ENCODE data around the gene VOPP1. TPM values are rescaled to one million over a fixed set of nuclear protein-coding genes. Genes with fewer than 3 reads are reported as not detected.

Gene VOPP1
- total RNA-seq, 1 experiment from 2014 or later: 30.3 TPM

DNA sequence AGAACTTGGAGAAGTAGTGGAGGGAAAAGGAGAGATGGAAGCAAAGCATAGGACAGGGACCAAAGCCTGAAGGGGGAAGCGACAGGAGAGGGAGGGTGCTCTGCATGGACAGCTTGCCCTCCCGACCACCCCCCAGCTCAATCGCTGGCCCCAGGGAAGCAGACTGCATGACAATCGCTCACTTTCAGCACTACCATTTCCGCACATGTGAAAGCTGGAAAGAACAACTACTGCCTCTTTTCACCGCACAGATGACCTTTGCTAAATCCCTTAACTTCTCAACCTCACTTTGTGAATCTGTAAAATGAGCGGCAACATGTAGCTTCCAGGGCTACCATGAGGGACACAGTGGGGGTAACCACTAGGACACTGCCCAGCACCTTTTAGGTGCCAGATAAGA, 17.1 kb downstream of the VOPP1 start:
- Histone ChIP-seq H3K9me3 (ENCODE audit: control insufficient read depth in 1 of 2, insufficient read depth in 1 of 2, low read depth in 1 of 2, low read length in 2 of 2) (no peaks in the 10 kb centered on the region), H3K4me3 (replicated peaks in 1 of 2; ENCODE audit: low read depth in 1 of 2, low read length in 2 of 2) (no peak overlapping the region), H3K27ac (ENCODE audit: low read depth, low read length) (no peak overlapping the region), H3K36me3 (ENCODE audit: control insufficient read depth in 1 of 2, insufficient read depth in 2 of 2, low read length in 2 of 2) (no peaks in the 10 kb centered on the region), H3K9ac (ENCODE audit: low read length) (no peak overlapping the region), H3K79me2 (ENCODE audit: insufficient read depth, low read length) (peaks cover 17% of the 10 kb centered on the region; the same call in 1 of the 2 replicates), H3K4me1 (ENCODE audit: control insufficient read depth in 1 of 2, insufficient read depth in 2 of 2, low read length in 2 of 2) (peaks cover 6 to 20% of the 10 kb centered on the region in 2 experiments; a peak in 3 of 4 replicates), H3K9me2 (ENCODE audit: insufficient read depth) (no peaks in the 10 kb centered on the region), H4K20me1 (ENCODE audit: insufficient read depth) (no peaks in the 10 kb centered on the region), H3K4me2 (ENCODE audit: low read length) (no peak overlapping the region), H3K27me3 (ENCODE audit: insufficient read depth, low read length) (no peaks in the 10 kb centered on the region), H2AFZ (ENCODE audit: low read depth, low read length, poor library complexity, severe bottlenecking) (no peak overlapping the region)
- no peak for ATAC-seq
- CTCF ChIA-PET: no interaction called here
- no peak for DNase-seq (ENCODE audit: low read depth, low spot score)
- no TSS peak for BruUV-seq (replicated peaks)
- intact Hi-C loops (cut with micrococcal nuclease): no loop called here
- POLR2A ChIA-PET: no interaction called here
- TF ChIP-seq, protein P1, sequence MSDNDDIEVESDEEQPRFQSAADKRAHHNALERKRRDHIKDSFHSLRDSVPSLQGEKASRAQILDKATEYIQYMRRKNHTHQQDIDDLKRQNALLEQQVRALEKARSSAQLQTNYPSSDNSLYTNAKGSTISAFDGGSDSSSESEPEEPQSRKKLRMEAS (IDR thresholded peaks at IDR 0.05): no peak
- TF ChIP-seq ZFX (IDR thresholded peaks at IDR 0.05): no peak
- TF ChIP-seq EZH2 (IDR thresholded peaks at IDR 0.05): no peak
- TF ChIP-seq ELF1 (IDR thresholded peaks at IDR 0.05; ENCODE audit: borderline replicate concordance, low read depth): no peak
- TF ChIP-seq, protein P2, sequence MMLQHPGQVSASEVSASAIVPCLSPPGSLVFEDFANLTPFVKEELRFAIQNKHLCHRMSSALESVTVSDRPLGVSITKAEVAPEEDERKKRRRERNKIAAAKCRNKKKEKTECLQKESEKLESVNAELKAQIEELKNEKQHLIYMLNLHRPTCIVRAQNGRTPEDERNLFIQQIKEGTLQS (IDR thresholded peaks at IDR 0.05): no peak
- RAD21 ChIA-PET (ENCODE audit: low non-redundant PET in 1 of 2, low total read pairs in 2 of 2, uncharacterized antibody in 2 of 2, unreplicated experiment in 2 of 2): no interaction called here

DNA sequence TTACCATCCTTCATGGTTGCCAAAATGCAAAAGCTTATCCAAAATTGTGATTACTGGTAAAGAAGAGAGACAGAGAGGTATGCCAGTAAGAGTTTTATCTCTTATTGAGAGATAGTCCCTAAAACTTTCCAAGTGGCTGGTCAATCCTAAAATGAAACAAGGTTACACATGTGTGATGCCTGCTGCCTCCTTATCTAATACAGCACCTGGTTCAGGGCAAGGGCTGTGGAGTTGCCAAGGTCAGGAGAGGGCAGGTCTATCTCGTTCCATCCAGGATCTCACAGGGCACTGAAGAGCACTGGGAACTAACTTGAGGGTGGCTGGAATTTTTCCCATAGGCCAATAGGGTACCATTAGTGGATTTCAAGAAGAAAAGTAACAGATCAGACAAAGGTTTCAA, 18.3 kb downstream of the VOPP1 start:
- ATAC-seq (no peak), DNase-seq (ENCODE audit: low read depth, low spot score) (no peak)
- intact Hi-C loops (cut with micrococcal nuclease): no loop called here
- Histone ChIP-seq H3K4me3 (replicated peaks in 1 of 2; ENCODE audit: low read depth in 1 of 2, low read length in 2 of 2) (no peak overlapping the region), H3K9me2 (ENCODE audit: insufficient read depth) (no peaks in the 10 kb centered on the region), H3K36me3 (ENCODE audit: control insufficient read depth in 1 of 2, insufficient read depth in 2 of 2, low read length in 2 of 2) (no peaks in the 10 kb centered on the region), H3K27me3 (ENCODE audit: insufficient read depth, low read length) (no peaks in the 10 kb centered on the region), H4K20me1 (ENCODE audit: insufficient read depth) (no peaks in the 10 kb centered on the region), H3K27ac (ENCODE audit: low read depth, low read length) (no peak overlapping the region), H3K4me2 (ENCODE audit: low read length) (no peak overlapping the region), H3K9ac (ENCODE audit: low read length) (no peak overlapping the region), H3K4me1 (ENCODE audit: control insufficient read depth in 1 of 2, insufficient read depth in 2 of 2, low read length in 2 of 2) (peaks cover 9 to 25% of the 10 kb centered on the region in 2 experiments; a peak in 3 of 4 replicates), H2AFZ (ENCODE audit: low read depth, low read length, poor library complexity, severe bottlenecking) (no peak overlapping the region), H3K79me2 (ENCODE audit: insufficient read depth, low read length) (peaks cover 20% of the 10 kb centered on the region; the same call in 1 of the 2 replicates), H3K9me3 (ENCODE audit: control insufficient read depth in 1 of 2, insufficient read depth in 1 of 2, low read depth in 1 of 2, low read length in 2 of 2) (no peaks in the 10 kb centered on the region)
- CTCF ChIA-PET: no interaction called here
- RAD21 ChIA-PET (ENCODE audit: low non-redundant PET in 1 of 2, low total read pairs in 2 of 2, uncharacterized antibody in 2 of 2, unreplicated experiment in 2 of 2): no interaction called here
- POLR2A ChIA-PET: no interaction called here
- BruUV-seq (replicated peaks): no TSS peak
- TF ChIP-seq SIN3A (IDR thresholded peaks at IDR 0.05; ENCODE audit: low read depth) (no peak), ZFX (IDR thresholded peaks at IDR 0.05) (no peak), EGR1 (IDR thresholded peaks at IDR 0.05; ENCODE audit: low read depth) (no peak), TCF7L2 (IDR thresholded peaks at IDR 0.05; ENCODE audit: borderline replicate concordance, extremely low read depth, insufficient read depth, insufficient read length) (no peak), POLR2A (IDR thresholded peaks at IDR 0.05; ENCODE audit: borderline replicate concordance, extremely low read depth, insufficient read depth, insufficient read length) (no peak), YY1 (IDR thresholded peaks at IDR 0.05; ENCODE audit: extremely low read depth, insufficient replicate concordance, low read depth, low read length) (no peak), CBX3 (IDR thresholded peaks at IDR 0.05; ENCODE audit: low read depth) (no peak), RAD21 (IDR thresholded peaks at IDR 0.05; ENCODE audit: low read depth) (no peak), CEBPB (IDR thresholded peaks at IDR 0.05; ENCODE audit: low read depth) (no peak), SRF (IDR thresholded peaks at IDR 0.05; ENCODE audit: low read depth) (no peak)
- TF ChIP-seq, protein P3, sequence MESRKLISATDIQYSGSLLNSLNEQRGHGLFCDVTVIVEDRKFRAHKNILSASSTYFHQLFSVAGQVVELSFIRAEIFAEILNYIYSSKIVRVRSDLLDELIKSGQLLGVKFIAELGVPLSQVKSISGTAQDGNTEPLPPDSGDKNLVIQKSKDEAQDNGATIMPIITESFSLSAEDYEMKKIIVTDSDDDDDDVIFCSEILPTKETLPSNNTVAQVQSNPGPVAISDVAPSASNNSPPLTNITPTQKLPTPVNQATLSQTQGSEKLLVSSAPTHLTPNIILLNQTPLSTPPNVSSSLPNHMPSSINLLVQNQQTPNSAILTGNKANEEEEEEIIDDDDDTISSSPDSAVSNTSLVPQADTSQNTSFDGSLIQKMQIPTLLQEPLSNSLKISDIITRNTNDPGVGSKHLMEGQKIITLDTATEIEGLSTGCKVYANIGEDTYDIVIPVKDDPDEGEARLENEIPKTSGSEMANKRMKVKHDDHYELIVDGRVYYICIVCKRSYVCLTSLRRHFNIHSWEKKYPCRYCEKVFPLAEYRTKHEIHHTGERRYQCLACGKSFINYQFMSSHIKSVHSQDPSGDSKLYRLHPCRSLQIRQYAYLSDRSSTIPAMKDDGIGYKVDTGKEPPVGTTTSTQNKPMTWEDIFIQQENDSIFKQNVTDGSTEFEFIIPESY (IDR thresholded peaks at IDR 0.05; ENCODE audit: extremely low read depth, insufficient replicate concordance, low read length): no peak
- TF ChIP-seq, protein P4, sequence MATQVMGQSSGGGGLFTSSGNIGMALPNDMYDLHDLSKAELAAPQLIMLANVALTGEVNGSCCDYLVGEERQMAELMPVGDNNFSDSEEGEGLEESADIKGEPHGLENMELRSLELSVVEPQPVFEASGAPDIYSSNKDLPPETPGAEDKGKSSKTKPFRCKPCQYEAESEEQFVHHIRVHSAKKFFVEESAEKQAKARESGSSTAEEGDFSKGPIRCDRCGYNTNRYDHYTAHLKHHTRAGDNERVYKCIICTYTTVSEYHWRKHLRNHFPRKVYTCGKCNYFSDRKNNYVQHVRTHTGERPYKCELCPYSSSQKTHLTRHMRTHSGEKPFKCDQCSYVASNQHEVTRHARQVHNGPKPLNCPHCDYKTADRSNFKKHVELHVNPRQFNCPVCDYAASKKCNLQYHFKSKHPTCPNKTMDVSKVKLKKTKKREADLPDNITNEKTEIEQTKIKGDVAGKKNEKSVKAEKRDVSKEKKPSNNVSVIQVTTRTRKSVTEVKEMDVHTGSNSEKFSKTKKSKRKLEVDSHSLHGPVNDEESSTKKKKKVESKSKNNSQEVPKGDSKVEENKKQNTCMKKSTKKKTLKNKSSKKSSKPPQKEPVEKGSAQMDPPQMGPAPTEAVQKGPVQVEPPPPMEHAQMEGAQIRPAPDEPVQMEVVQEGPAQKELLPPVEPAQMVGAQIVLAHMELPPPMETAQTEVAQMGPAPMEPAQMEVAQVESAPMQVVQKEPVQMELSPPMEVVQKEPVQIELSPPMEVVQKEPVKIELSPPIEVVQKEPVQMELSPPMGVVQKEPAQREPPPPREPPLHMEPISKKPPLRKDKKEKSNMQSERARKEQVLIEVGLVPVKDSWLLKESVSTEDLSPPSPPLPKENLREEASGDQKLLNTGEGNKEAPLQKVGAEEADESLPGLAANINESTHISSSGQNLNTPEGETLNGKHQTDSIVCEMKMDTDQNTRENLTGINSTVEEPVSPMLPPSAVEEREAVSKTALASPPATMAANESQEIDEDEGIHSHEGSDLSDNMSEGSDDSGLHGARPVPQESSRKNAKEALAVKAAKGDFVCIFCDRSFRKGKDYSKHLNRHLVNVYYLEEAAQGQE (IDR thresholded peaks at IDR 0.05; ENCODE audit: low read depth): no peak
- TF ChIP-seq, protein P2 (IDR thresholded peaks at IDR 0.05): no peak

Data from HCT116 (cell line).